HEK293 (cell line): ENCODE measurements around the gene SLC24A5.

Source experiments
- CTCF ChIA-PET: fragments of 350-600 bp; formaldehyde crosslinking; extraction: SDS; loops from one replicate; lab custom pipeline; 2021; ENCODE audit warnings: antibody characterized with exemption; lab: Yijun Ruan, JAX
- POLR2A ChIA-PET: fragments of 300-600 bp; formaldehyde crosslinking; extraction: SDS; loops from one replicate; lab custom pipeline; 2020; ENCODE audit warnings: antibody characterized with exemption, inconsistent platforms; lab: Yijun Ruan, JAX
- H3K27ac ChIP-seq: fragments of 200-500 bp; sonication (Bioruptor generic); 2 replicates; pipeline ENCODE4 v1.5.1; 2014; ENCODE audit warnings: low read depth, low read length, control low read depth, inconsistent platforms; ENCODE audit errors: extremely low read depth
- H3K36me3 ChIP-seq, 2 experiments: fragments of 200-500 bp in 1 of 2; sonication (Bioruptor generic) in 1 of 2; 1 replicate in 1 of 2; 2 replicates in 1 of 2; pipeline ENCODE4 v1.5.1; 2014 to 2017; ENCODE audit warnings: inconsistent platforms in 2 of 2, low read length in 2 of 2; ENCODE audit not compliant: control insufficient read depth in 2 of 2, insufficient read depth in 1 of 2
- H3K4me1 ChIP-seq: fragments of 200-500 bp; sonication (Bioruptor generic); 2 replicates; pipeline ENCODE4 v1.5.1; 2014; ENCODE audit warnings: mild to moderate bottlenecking, low read length, inconsistent platforms; ENCODE audit not compliant: control insufficient read depth, insufficient read depth
- H3K4me3 ChIP-seq: 2 replicates; pipeline ENCODE4 v1.5.1; 2011; ENCODE audit warnings: low read depth, mild to moderate bottlenecking, control low read depth, low read length, moderate library complexity
- H3K9me3 ChIP-seq: fragments of 200-500 bp; sonication (Bioruptor generic); 2 replicates; pipeline ENCODE4 v1.5.1; 2014; ENCODE audit warnings: low read depth, low read length, inconsistent platforms; ENCODE audit not compliant: control insufficient read depth, insufficient read depth
- ATF2 ChIP-seq: fragments of 450-650 bp; formaldehyde crosslinking; IDR thresholded peaks from 2 replicates; pipeline ENCODE4 v1.5.1; 2016; ENCODE audit warnings: missing biosample characterization, missing genetic modification characterization, low read depth
- KLF1 ChIP-seq: fragments of 450-650 bp; formaldehyde crosslinking; IDR thresholded peaks from 2 replicates; pipeline ENCODE4 v1.5.1; 2016; ENCODE audit warnings: missing biosample characterization, missing genetic modification characterization
- PATZ1 ChIP-seq: fragments of 450-650 bp; formaldehyde crosslinking; IDR thresholded peaks from 2 replicates; pipeline ENCODE4 v1.5.1; 2016; ENCODE audit warnings: missing biosample characterization, missing genetic modification characterization
- PRDM4 ChIP-seq: fragments of 450-650 bp; formaldehyde crosslinking; IDR thresholded peaks from 2 replicates; pipeline ENCODE4 v1.5.1; 2017; ENCODE audit warnings: missing biosample characterization, missing genetic modification characterization
- SCRT1 ChIP-seq: fragments of 450-650 bp; formaldehyde crosslinking; IDR thresholded peaks from 2 replicates; pipeline ENCODE4 v1.5.1; 2016; ENCODE audit warnings: missing biosample characterization, missing genetic modification characterization, borderline replicate concordance
- SP3 ChIP-seq: fragments of 450-650 bp; formaldehyde crosslinking; IDR thresholded peaks from 2 replicates; pipeline ENCODE4 v1.5.1; 2016; ENCODE audit warnings: missing biosample characterization, missing genetic modification characterization
- ZBTB21 ChIP-seq: fragments of 450-650 bp; formaldehyde crosslinking; IDR thresholded peaks from 2 replicates; pipeline ENCODE4 v1.5.1; 2017; ENCODE audit warnings: missing biosample characterization, missing genetic modification characterization
- ZFHX2 ChIP-seq: fragments of 450-650 bp; formaldehyde crosslinking; conservative IDR thresholded peaks from 2 replicates; pipeline ENCODE4 v1.5.1; 2016; ENCODE audit warnings: missing biosample characterization, missing genetic modification characterization
- ZNF148 ChIP-seq: fragments of 450-650 bp; formaldehyde crosslinking; IDR thresholded peaks from 2 replicates; pipeline ENCODE4 v1.5.0; 2017; ENCODE audit warnings: missing biosample characterization, missing genetic modification characterization, borderline replicate concordance
- ZNF18 ChIP-seq: fragments of 450-650 bp; formaldehyde crosslinking; IDR thresholded peaks from 2 replicates; pipeline ENCODE4 v1.5.1; 2016; ENCODE audit warnings: missing biosample characterization, missing genetic modification characterization
- ZNF354C ChIP-seq: fragments of 450-650 bp; formaldehyde crosslinking; IDR thresholded peaks from 2 replicates; pipeline ENCODE4 v1.5.1; 2016; ENCODE audit warnings: missing biosample characterization, missing genetic modification characterization, low read depth, borderline replicate concordance
- ZNF510 ChIP-seq: fragments of 450-650 bp; formaldehyde crosslinking; IDR thresholded peaks from 2 replicates; pipeline ENCODE4 v1.5.1; 2018; ENCODE audit warnings: mild to moderate bottlenecking, missing genetic modification characterization, missing biosample characterization; ENCODE audit not compliant: insufficient replicate concordance
- ZNF561 ChIP-seq: fragments of 450-650 bp; IDR thresholded peaks from 2 replicates; pipeline ENCODE4 v1.5.1; 2018; ENCODE audit warnings: missing biosample characterization, missing genetic modification characterization, borderline replicate concordance
- ZNF610 ChIP-seq: fragments of 450-650 bp; formaldehyde crosslinking; IDR thresholded peaks from 2 replicates; pipeline ENCODE4 v1.5.1; 2016; ENCODE audit warnings: missing biosample characterization, missing genetic modification characterization, borderline replicate concordance
- ZNF660 ChIP-seq: fragments of 450-650 bp; IDR thresholded peaks from 2 replicates; pipeline ENCODE4 v1.5.1; 2018; ENCODE audit warnings: missing biosample characterization, mild to moderate bottlenecking, missing genetic modification characterization
- ZNF701 ChIP-seq: fragments of 450-650 bp; formaldehyde crosslinking; IDR thresholded peaks from 2 replicates; pipeline ENCODE4 v1.5.1; 2016; ENCODE audit warnings: missing biosample characterization, missing genetic modification characterization
- ZNF777 ChIP-seq: fragments of 450-650 bp; formaldehyde crosslinking; IDR thresholded peaks from 2 replicates; pipeline ENCODE4 v1.5.1; 2017; ENCODE audit warnings: missing biosample characterization, missing genetic modification characterization, borderline replicate concordance
- ZSCAN23 ChIP-seq: fragments of 450-650 bp; formaldehyde crosslinking; IDR thresholded peaks from 2 replicates; pipeline ENCODE4 v1.5.1; 2016; ENCODE audit warnings: missing biosample characterization, missing genetic modification characterization

The SLC24A5 gene

GRCh38 chr15:48073881-48074280 lies 46.9 kb upstream of the SLC24A5 start:
- H3K4me1 ChIP-seq, result no peaks in the 10 kb centered on the region
- ChIA-PET CTCF (interaction anchor here (0.9 kb wide), 1 partner anchor 11 kb away, joined by 4 read pairs; no protein-coding TSS in a partner anchor), POLR2A (no interaction called here)
- TF ChIP-seq PATZ1 (tag by site-specific recombination), result no peak
- TF ChIP-seq ZNF701 (tag by site-specific recombination), result no peak
- TF ChIP-seq SCRT1 (tag by site-specific recombination), result no peak
- no peak for TF ChIP-seq ZNF354C
- TF ChIP-seq SP3 (tag by site-specific recombination), result no peak
- TF ChIP-seq ZNF561 (tag by site-specific recombination), result no peak
- no peak for TF ChIP-seq ZBTB21 (tag by site-specific recombination)
- no peak for TF ChIP-seq ZNF777
- no peak for TF ChIP-seq ATF2
- TF ChIP-seq ZNF510 (tag by site-specific recombination), result no peak
- TF ChIP-seq ZNF610, result no peak
- TF ChIP-seq PRDM4 (tag by site-specific recombination), result no peak
- TF ChIP-seq ZFHX2, result no peak
- no peak for TF ChIP-seq ZNF660 (tag by site-specific recombination)
- TF ChIP-seq ZNF148 (tag by site-specific recombination), result no peak
- no peak for TF ChIP-seq KLF1 (tag by site-specific recombination)
- no peak for TF ChIP-seq ZSCAN23 (tag by site-specific recombination)
- no peak for TF ChIP-seq ZNF18 (tag by site-specific recombination)
- H3K36me3 ChIP-seq, result no peaks in the 10 kb centered on the region
- no peak overlapping the region for H3K4me3 ChIP-seq
- H3K27ac ChIP-seq, result no peak overlapping the region
- no peaks in the 10 kb centered on the region for H3K9me3 ChIP-seq
